HS-5 (cell line): Measurements from ENCODE around the gene LGR5.
"Not testable (repeated sequence)": the region's sequence is repeated elsewhere in the genome, so short reads cannot be mapped to it uniquely, and the experiment has no call there.

Experiments used
- DNase-seq: peaks from one replicate; pipeline ENCODE4 v3.0.0-alpha.2; 2012; ENCODE audit warnings: low read depth

LGR5 gene

DNA sequence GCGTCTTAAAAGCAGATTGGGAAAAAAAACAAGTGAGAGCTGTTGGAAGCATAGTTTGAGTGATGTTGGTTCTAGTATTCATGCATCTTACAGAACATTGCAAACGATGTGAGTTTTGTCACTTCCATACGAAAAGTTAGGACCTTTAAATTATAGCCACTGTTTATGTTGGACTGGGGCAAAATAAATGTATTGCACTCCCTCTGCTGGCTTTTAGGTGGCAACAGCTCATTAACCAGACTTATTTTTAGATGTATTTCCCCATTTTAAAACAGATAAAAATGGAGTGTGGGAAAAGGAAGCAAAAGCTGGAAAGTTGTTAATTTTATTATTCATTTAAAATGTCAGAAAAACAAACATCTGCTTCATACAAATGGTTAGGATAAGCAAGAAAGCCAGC is 111.9 kb downstream of the LGR5 start:
- DNase-seq, result no peak

DNA sequence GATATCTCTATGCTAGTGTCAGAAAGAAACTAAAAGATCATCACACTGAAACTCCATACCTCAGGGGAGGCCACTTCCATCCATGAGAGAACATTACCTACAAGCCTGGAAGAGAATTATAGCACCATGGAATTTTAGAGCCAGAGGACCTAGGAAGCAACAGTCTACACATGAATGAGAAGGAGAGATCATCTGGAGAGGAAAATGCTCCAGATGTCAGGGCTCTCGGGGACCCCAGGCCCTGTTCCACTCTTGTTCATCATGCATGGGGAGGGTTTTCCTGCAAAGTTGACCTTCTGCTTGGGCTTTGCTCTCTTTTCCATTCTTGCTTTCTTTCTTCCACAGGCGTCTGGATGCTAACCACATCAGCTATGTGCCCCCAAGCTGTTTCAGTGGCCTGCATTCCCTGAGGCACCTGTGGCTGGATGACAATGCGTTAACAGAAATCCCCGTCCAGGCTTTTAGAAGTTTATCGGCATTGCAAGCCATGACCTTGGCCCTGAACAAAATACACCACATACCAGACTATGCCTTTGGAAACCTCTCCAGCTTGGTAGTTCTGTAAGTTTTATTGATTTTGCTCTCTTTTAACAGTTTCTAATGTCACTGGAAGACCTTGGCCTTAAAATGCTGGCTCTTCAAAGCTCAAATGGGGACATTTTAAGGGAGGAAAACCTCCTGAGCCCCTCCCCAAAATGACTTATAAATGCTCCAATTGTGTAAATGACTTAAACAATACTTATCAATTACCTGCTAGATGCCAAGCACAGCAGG is 113.3 kb downstream of the LGR5 start:
- DNase-seq, result no peak

DNA sequence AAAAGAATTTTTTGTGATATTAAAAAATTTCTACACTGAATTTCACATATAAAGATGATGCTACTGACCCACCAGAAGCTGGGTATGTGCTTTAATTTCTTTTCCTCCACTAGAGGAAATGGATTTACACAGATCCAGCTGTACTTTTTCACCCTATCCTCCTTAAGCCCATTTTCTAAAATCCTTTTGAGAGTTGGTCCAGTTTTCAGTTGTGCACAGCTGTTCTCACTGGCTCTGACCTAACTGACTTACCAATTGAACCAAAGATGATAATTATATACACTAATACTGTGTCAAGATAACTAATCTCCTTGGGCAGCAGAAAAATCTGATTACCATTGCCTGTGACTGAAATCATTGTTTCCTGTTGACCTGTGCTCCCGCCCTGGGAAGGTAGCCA is 115.6 kb downstream of the LGR5 start:
- DNase-seq, result no peak

DNA sequence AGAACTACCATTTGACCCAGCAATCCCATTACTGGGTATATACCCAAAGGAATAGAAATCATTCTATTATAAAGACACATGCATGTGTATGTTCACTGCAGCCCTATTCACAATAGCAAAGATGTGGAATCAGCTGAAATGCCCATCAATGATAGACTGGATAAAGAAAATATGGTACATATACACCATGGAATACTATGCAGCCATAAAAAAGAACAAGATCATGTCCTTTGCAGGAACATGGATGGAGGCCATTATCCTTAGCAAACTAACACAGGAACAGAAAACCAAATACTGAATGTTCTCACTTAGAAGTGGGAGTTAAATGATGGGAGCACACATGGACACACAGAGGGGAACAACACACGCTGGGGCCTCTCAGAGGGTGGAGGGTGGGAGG is 116.2 kb downstream of the LGR5 start:
- not testable (repeated sequence) for DNase-seq

DNA sequence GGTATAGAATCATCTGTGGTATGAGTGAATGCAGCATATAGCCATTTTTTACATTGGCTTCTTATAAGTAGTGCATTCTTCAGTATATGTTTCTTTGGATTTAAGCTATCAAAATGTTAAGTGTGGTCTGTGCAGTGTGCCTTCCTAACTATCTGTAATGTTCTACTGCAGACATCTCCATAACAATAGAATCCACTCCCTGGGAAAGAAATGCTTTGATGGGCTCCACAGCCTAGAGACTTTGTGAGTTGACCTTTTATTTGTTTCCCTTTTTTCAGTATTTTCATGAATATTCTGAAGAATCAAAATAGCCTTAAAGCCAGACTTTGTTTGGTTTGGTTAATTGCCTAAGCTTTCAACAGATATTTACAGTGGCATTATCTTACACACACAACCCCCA is 116.8 kb downstream of the LGR5 start:
- DNase-seq, result no peak

DNA sequence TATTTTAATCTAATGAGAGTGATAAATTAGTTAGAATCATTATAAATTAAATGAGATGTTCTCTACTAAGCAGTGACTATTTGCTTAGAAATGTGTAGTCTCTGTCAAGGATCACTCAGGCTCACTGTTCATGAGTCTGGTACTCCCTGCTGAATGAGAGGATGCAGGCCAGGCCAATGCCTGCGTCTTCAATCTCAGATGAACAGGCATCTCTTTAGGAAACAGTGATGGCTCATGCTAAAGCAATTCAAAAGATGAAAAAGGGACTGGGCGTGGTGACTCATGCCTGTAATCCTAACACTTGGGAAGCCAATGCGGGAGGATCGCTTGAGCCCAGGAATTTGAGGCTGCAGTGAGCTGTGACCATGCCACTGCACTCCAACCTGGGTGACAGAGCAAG is 117.3 kb downstream of the LGR5 start:
- DNase-seq, result peak; percentile 96

DNA sequence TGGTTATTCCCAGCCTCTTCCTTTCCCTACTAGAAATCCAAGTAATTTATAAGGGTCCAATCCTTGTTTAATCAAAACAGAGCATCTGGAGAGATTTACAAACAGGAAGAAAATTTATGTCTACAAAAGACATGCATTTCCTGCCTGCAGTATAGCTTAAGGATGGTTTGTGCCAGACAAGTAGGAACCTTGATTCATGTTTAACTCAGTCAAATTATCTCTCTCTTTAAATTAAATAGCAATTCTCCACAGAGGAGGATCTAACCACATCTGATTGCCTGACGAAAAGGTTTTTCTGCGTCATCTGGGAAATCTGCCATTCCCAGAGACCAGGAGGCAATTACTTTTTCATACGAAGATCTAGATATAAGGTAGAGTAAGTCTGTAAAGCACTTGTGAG is 118.8 kb downstream of the LGR5 start:
- no peak for DNase-seq

DNA sequence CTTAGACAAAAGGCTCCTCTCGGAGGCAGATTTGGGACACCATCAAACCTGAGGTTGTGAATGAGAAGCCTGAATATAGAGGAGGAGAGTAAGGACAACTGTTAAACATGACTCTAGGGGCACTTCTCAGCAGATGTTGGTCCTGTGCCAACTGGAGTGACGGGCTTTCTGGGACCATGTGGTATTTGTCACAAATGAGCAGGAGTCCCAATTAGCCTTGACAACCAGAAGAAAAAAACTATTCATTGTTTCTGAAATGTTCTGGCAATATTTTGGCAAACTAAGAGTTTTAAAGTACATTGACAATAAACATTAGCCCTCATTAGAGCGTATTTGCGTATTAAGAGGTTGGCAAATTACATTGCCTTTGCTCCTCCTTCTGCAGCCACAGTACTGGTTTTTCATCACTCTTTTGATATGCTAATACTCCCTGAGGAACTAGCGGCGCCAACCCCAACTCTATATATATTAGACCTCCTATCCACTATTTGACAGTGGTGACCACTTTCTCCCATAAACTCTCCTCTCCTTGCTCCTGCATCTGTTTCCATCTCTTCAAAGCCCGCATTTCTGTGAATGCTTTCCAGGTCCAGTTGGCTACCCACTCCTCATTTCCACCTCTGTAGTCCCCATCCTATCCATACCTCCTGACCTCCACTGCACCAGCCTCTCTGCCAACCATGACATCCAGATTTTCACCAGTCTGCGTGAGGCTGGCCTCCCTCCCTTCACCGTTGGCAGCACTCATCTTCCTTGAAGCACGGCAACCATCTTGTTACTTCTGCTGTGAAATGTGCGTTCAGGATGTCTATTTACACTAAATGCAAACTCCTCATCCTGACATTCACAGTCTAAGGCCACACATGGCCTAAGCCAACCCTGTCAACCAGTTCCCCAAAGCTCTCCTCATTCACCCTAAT is 123.3 kb downstream of the LGR5 start:
- DNase-seq, result no peak

DNA sequence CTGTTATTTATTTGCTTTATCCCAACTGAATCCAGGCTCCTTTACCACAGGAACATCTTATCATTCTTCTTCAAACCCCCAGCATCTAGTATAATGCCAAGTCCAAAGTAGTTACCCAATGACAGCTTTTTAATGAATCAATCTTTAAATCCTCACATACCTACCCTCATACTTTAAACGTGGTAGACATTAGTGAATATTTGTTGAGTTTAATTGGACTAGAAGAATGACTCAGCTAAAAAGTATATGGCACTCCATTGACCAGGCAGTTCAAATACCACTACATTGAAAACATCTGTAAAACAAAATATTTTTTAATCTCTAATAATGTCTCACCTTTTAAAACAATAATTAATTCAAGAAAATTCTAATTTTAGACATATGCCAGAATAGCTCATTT is 125.9 kb downstream of the LGR5 start:
- no peak for DNase-seq

DNA sequence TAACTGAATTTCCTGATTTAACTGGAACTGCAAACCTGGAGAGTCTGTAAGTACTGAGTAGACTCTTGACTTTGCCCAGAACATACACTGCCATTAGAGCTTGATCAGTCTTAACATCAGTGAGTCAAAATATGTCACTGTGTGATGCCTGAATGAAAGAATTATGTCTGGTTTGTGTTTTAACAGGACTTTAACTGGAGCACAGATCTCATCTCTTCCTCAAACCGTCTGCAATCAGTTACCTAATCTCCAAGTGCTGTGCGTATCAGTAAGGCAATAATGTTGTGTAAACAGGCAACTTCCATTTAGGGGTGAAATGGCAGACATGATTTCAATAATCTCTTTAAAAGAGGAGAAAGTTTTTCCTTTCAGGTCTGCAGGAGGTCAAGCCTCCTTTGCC is 127.1 kb downstream of the LGR5 start:
- DNase-seq, result no peak

DNA sequence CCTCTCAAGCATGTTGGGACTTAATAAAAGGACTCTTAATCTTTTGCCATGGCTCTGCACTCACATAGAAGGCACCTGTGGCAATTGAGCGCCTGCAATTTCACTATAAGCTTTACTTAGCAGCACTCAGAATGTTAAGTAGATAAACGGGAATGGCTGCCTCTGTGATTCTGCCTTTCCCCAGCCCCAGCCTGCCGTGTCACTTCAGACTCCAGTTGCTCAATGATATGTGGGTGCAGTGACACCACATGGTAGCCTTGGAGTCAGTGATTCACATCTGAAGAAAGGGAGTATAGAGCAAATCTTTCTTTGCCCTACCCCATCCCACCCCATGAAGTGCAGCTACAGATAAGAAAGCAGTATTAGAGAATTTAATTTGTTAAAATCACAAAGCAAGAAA is 127.9 kb downstream of the LGR5 start:
- no peak for DNase-seq

DNA sequence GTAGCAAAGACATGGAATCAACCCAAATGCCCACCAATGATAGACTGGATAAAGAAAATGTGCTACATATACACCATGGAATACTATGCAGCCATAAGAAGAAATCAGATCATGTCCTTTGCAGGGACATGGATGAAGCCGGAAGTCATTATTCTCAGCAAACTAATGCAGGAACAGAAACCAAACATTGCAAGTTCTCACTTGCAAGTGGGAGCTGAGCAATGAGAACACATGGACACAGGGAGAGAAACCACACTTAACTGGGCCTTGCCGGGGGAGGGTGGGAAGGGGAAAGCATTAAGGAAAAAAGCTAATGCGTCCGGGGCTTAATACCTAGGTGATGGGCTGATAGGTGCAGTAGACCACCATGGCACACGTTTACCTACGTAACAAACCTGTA is 130.3 kb downstream of the LGR5 start:
- DNase-seq, result not testable (repeated sequence)

DNA sequence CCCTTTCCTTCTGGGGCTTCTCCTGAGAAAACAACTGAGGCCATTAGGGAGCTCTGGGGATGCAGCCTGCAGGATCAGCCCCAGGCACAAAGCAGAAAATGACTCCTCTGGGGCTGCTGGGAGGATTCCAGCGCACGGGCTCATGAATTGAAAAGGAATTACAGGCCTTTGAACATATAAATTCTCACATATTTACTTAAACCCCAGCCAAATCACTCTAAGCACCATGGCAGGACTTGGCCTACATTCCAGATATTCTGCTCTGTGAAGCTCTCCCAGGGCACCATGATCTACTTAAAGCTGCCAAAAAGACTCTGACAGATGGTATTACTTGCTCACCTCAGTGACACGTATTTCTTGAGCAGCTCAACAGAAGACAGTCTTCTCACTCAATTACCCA is 136.9 kb downstream of the LGR5 start:
- no peak for DNase-seq

DNA sequence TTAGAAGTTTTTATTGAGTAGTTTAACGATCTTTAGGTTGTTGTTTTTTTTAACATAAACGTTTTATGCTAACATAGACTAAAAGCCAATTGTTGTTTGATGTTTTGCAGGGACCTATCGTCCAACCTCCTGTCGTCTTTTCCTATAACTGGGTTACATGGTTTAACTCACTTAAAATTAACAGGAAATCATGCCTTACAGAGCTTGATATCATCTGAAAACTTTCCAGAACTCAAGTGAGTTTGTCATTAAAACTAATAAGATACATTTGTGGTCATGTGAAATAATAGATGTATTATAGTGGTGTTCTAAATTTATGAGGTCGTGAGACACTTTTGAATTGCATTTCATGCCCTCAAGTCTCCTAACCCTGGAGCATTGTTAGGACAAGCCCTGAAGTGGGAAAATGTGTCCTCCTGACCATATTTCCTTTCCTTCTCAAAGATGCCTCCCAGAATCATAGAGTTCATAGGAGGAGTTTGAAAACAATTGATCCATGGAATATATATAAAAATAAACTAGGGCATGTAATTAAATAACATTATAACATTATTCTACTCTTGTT is 139.2 kb downstream of the LGR5 start:
- DNase-seq, result no peak

DNA sequence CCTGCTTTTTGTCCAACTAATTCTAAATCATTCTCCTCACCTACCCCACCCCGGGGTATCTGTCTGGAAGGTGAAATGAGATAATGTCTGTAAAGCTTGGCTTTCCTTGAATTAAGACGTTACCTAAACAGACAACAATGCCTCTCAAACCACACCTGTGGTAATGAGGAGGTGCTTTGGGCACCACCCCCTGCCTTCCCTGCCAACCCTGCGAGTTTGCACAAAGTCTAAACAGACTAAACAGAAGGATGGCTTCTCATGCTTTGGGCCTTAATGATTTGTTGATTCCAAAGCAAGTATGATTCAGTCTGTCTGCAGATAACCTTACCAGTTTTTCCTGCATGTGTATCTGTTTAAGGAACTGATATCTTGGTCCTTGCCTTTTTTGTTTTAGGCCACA is 141.6 kb downstream of the LGR5 start:
- DNase-seq, result no peak

DNA sequence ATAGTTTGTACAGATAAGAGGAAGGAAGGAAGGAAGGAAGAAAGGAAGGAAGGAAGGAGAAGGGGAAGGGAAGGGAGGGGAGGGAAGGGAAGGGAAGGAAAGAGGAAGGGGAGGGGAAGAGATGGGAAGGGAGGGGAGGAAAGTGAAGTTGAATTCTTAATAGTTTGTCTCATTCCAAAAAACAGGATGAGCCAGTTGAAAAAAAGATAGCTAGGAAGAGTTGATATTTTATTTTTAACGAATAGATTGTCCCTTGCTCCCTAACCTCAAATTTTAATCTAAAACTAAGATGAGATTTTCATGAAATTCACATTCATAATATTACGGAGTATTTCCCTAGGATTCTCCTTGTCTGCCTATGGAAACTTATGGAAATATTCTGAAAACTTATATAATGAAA is 143.3 kb downstream of the LGR5 start:
- no peak for DNase-seq

DNA sequence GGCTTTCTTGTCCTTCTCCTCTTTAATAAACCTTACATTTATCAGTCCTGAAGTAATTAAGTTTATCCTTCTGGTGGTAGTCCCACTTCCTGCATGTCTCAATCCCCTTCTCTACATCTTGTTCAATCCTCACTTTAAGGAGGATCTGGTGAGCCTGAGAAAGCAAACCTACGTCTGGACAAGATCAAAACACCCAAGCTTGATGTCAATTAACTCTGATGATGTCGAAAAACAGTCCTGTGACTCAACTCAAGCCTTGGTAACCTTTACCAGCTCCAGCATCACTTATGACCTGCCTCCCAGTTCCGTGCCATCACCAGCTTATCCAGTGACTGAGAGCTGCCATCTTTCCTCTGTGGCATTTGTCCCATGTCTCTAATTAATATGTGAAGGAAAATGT is 144.8 kb downstream of the LGR5 start:
- no peak for DNase-seq

DNA sequence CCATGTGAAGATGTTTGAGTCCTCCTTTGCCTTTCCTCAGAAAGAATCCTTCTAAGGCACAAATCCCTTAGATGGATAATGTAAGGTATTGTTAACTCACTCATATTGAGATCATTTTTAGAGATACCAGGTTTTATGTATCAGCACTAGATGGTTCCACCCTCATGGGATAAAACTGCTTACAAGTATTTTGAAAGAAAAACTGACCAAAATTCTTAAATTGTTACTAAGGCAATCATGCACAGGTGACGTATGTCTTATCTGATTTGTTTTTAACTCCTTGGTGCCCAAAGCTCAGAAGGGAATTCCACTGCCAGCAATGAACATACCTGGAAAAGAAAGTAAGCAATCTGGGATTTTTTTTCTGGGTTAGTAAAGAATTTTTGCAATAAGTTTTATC is 145.6 kb downstream of the LGR5 start:
- DNase-seq, result no peak

DNA sequence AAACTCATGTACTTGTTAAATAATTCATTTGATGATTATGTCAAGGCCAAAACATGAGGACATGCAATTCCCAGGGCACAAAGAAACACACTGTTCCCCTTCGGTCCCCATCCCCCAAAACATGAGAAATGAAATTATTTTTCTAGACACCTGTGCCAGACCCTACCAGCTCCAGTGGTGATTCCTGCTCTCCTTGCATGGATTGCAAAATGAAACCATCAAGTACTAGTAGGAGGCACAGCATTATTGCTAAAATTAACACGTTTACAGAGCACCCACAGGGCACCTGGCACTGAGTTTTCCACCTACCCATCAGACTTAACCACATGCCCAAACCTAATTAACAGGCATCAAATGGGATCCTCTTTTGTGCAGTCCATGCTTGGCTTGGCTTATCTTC is 147.4 kb downstream of the LGR5 start:
- DNase-seq, result no peak

DNA sequence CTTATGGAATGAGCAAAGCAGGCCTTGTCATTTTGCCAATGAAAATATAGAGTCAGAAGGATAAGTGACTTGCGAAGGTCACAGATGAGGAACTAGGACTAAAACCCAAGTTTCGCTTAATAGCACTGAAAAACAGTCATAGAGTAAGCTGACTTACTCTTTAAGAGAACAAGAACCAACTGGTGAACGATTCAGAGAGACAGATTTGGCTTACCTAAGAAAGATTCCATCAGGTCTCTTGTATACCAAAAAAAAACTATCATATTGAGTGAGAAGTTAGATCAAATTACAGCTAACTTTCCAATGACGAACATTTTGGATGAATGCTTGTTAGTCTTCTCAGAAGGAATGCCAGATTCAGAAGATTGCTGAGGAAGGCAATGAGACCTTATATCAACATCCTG is 149.9 kb downstream of the LGR5 start:
- DNase-seq, result no peak

DNA sequence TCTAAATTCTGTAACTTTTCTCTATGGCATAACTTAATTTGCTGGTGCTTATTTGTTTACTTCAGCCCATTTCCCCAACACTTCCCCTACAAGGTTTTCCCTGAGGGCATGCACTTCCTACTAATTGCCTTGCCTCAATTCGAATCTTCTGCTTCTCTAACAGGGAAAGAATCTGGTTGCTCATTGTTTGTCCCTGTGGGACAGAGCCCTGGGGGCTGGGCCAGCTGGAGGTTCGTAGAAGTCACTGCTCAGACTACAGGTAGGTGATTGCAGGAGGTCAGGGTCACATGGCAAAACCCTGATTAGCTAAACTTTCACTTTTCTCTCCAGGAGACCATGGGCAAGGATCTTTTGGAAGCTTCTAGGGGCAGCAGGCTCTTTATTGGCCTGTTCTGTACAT is 152.0 kb downstream of the LGR5 start:
- no peak for DNase-seq

DNA sequence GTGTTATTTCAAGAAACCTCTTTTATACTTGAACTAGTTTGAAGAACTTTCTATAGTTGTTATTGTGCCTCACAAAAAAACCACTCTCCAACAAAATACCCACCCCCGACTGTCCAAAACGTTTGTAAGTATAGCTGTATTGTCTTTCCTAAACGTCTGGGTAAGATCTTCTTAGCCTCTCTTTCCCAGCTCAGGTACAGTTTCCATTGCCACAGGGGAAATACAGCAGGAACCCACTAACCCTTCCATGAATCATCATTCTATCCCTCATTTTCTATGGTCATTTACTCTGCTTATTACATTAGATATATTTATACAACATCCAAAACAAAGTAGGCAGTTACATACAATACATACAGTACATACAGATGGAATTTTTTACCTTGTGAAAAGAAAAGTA is 153.2 kb downstream of the LGR5 start:
- no peak for DNase-seq
